Measurements from ENCODE around the gene HPS4. TPM values are rescaled to one million over a fixed set of nuclear protein-coding genes. Genes with fewer than 3 reads are reported as not detected.

The HPS4 gene
- total RNA-seq, 1 experiment from 2014 or later, result 26.2 TPM

- Histone ChIP-seq H3K27me3 (ENCODE audit: control insufficient read depth, insufficient read depth, low read length) (no peaks in the 10 kb centered on the region), H3K36me3 (ENCODE audit: control insufficient read depth, insufficient read depth, low read length) (peaks cover 6% of the 10 kb centered on the region), H3K4me1 (ENCODE audit: control insufficient read depth, insufficient read depth, low read length) (no peaks in the 10 kb centered on the region), H3K27ac (ENCODE audit: low read length) (no peak overlapping the region), H3K4me3 (ENCODE audit: low read depth in 2 of 2, low read length in 2 of 2) (no peak overlapping the region), H3K9me3 (ENCODE audit: control insufficient read depth, insufficient read depth, low read depth, low read length) (no peaks in the 10 kb centered on the region)
- POLR2A ChIA-PET, result interaction anchor here (0.6 kb wide), 1 partner anchor 17 kb away, joined by 3 read pairs; no protein-coding TSS in a partner anchor
- TF ChIP-seq CTCF (IDR thresholded peaks at IDR 0.05) (no peak), REST (IDR thresholded peaks at IDR 0.05; ENCODE audit: insufficient read depth in 1 of 2, low read depth in 2 of 2, low read length in 1 of 2) (no peak), POLR2AphosphoS5 (IDR thresholded peaks at IDR 0.05; ENCODE audit: low read depth, low read length) (no peak), SIN3A (IDR thresholded peaks at IDR 0.05; ENCODE audit: borderline replicate concordance, insufficient read depth, low read depth, low read length) (no peak)
- DNase-seq (ENCODE audit: low read depth, low spot score) (no peak), ATAC-seq (no peak)
- intact Hi-C loops (cut with micrococcal nuclease; ENCODE audit: unreplicated experiment), result loop anchor here (5.0 to 10.0 kb wide), 2 partner anchors 61 to 98 kb away; no protein-coding TSS in a partner anchor
- in situ Hi-C loops (cut with HindIII; ENCODE audit: low pct_unique_long_range_greater_than_20kb, low sequenced_read_pairs), result no loop called here
- CTCF ChIA-PET, result no interaction called here
- no TSS peak for BruUV-seq (replicated peaks)
Measured at GRCh38 chr22:26463101-26463661, 20.4 kb downstream of the HPS4 start.

- ChIA-PET CTCF (no interaction called here), POLR2A (interaction anchor here (0.6 kb wide), 1 partner anchor 18 kb away, joined by 3 read pairs; no protein-coding TSS in a partner anchor)
- no TSS peak for BruUV-seq (replicated peaks)
- no peak overlapping the region for H3K4me3 ChIP-seq (ENCODE audit: low read depth in 2 of 2, low read length in 2 of 2)
- no peak for ATAC-seq
- in situ Hi-C loops (cut with HindIII; ENCODE audit: low pct_unique_long_range_greater_than_20kb, low sequenced_read_pairs) (no loop called here), intact Hi-C loops (cut with micrococcal nuclease; ENCODE audit: unreplicated experiment) (loop anchor here (5.0 to 10.0 kb wide), 2 partner anchors 60 to 98 kb away; no protein-coding TSS in a partner anchor)
- H3K4me1 ChIP-seq (ENCODE audit: control insufficient read depth, insufficient read depth, low read length), result no peaks in the 10 kb centered on the region
- H3K36me3 ChIP-seq (ENCODE audit: control insufficient read depth, insufficient read depth, low read length), result peaks cover 6% of the 10 kb centered on the region
- no peak for TF ChIP-seq CTCF (IDR thresholded peaks at IDR 0.05)
- no peak for TF ChIP-seq REST (IDR thresholded peaks at IDR 0.05; ENCODE audit: insufficient read depth in 1 of 2, low read depth in 2 of 2, low read length in 1 of 2)
- no peak for TF ChIP-seq SIN3A (IDR thresholded peaks at IDR 0.05; ENCODE audit: borderline replicate concordance, insufficient read depth, low read depth, low read length)
- no peak for TF ChIP-seq TCF7L2 (IDR thresholded peaks at IDR 0.05; ENCODE audit: low read depth, low read length)
- no peak for TF ChIP-seq POLR2AphosphoS5 (IDR thresholded peaks at IDR 0.05; ENCODE audit: low read depth, low read length)
- H3K9me3 ChIP-seq (ENCODE audit: control insufficient read depth, insufficient read depth, low read depth, low read length), result no peaks in the 10 kb centered on the region
- no peak overlapping the region for H3K27ac ChIP-seq (ENCODE audit: low read length)
- H3K27me3 ChIP-seq (ENCODE audit: control insufficient read depth, insufficient read depth, low read length), result no peaks in the 10 kb centered on the region
- DNase-seq (ENCODE audit: low read depth, low spot score), result no peak
Measured at GRCh38 chr22:26462641-26463040, 20.9 kb downstream of the HPS4 start.

Data from Panc1 (cell line).